SU-DHL-6 (cell line): ENCODE results near the gene GREB1L.

Experiments used
- H2AFZ ChIP-seq: fragments of 200-600 bp; sonication (generic); 2 replicates; pipeline ENCODE4 v1.6.1; 2014; ENCODE audit warnings: low read depth, mild to moderate bottlenecking, moderate library complexity, mixed read lengths, antibody characterized with exemption, low read length; ENCODE audit not compliant: severe bottlenecking
- H3F3A ChIP-seq: fragments of 200-600 bp; shearing (Covaris generic); 2 replicates; pipeline ENCODE4 v1.6.0; 2016; ENCODE audit warnings: antibody characterized with exemption, mild to moderate bottlenecking; ENCODE audit not compliant: insufficient read depth
- H3K27ac ChIP-seq: fragments of 200-600 bp; sonication (generic); 2 replicates; pipeline ENCODE4 v1.5.1; 2016; ENCODE audit warnings: low read depth, mild to moderate bottlenecking, low read length, moderate library complexity, mixed read lengths
- H3K27me3 ChIP-seq: fragments of 200-600 bp; sonication (generic), shearing (Covaris generic); 2 replicates; pipeline ENCODE4 v1.6.0; 2014; ENCODE audit warnings: mild to moderate bottlenecking, low read length
- H3K36me3 ChIP-seq: fragments of 200-600 bp; sonication (generic); 2 replicates; pipeline ENCODE4 v1.6.1; 2014; ENCODE audit warnings: mild to moderate bottlenecking, low read length, mixed read lengths
- H3K4me2 ChIP-seq: fragments of 300-600, 200-600 bp; shearing (Covaris generic), sonication (generic); 2 replicates; pipeline ENCODE4 v1.6.0; 2014; ENCODE audit warnings: low read length, low read depth, mild to moderate bottlenecking; ENCODE audit not compliant: poor library complexity, severe bottlenecking
- H3K4me3 ChIP-seq: fragments of 200-600 bp; sonication (generic); 2 replicates; pipeline ENCODE4 v1.5.1; 2014; ENCODE audit warnings: antibody characterized with exemption, low read length, mild to moderate bottlenecking, mixed read lengths; ENCODE audit not compliant: insufficient read depth, poor library complexity, severe bottlenecking
- H3K79me2 ChIP-seq: fragments of 200-600 bp; sonication (generic); 2 replicates; pipeline ENCODE4 v1.6.1; 2014; ENCODE audit warnings: mild to moderate bottlenecking, low read length, moderate library complexity; ENCODE audit not compliant: insufficient read depth
- H3K9ac ChIP-seq: fragments of 200-600 bp; sonication (generic); 2 replicates; pipeline ENCODE4 v1.7.0; 2014; ENCODE audit warnings: mild to moderate bottlenecking, low read length
- H3K9me2 ChIP-seq: fragments of 200-600 bp; sonication (generic); replicated peaks from 2 replicates; pipeline ENCODE4 v1.6.1; 2014; ENCODE audit warnings: low read length; ENCODE audit not compliant: insufficient read depth
- H3K9me3 ChIP-seq: fragments of 200-600 bp; sonication (generic); 2 replicates; pipeline ENCODE4 v1.6.1; 2014; ENCODE audit warnings: low read length, mixed read lengths; ENCODE audit not compliant: insufficient read depth
- H4K20me1 ChIP-seq: fragments of 200-600 bp; sonication (generic); 2 replicates; pipeline ENCODE4 v1.6.1; 2014; ENCODE audit warnings: low read depth, mild to moderate bottlenecking, antibody characterized with exemption, low read length, moderate library complexity, mixed read lengths
- EZH2phosphoT487 ChIP-seq: fragments of 200-600 bp; sonication (generic), shearing (Covaris generic); conservative IDR thresholded peaks from 2 replicates; pipeline ENCODE4 v1.6.1; 2018; ENCODE audit warnings: mild to moderate bottlenecking, antibody characterized with exemption, low read length, moderate library complexity, mixed read lengths
- TF ChIP-seq, protein P1 (sequence below): fragments of 200-600 bp; sonication (generic); IDR thresholded peaks from one replicate; pipeline ENCODE4 v1.5.1; 2017; ENCODE audit warnings: antibody characterized with exemption, mild to moderate bottlenecking, low read length, moderate library complexity; ENCODE audit not compliant: insufficient read depth, poor library complexity, severe bottlenecking

Gene GREB1L

GRCh38 chr18:21295101-21295500, 53.1 kb downstream of the GREB1L start:
- Histone ChIP-seq H3K79me2 (no peaks in the 10 kb centered on the region), H3K4me2 (no peak overlapping the region)

DNA sequence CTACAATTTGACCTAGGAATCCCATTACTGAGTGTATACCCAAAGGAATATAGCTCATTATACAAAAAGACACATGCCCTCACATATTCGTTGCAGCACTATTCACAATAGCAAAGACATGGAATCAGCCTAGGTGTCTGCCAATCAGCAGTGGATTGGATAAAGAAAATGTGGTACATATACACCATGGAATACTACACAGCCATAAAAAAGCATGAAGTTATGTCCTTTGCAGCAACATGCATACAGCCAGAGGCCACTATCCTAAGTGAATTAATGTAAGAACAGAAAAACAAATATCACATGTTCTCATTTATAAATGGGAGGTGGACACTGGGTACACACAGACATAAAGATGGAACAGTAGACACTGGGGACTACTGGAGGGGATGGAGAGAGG, 54.0 kb downstream of the GREB1L start:
- no peaks in the 10 kb centered on the region for H3K9me3 ChIP-seq
- H3F3A ChIP-seq, result no peaks in the 10 kb centered on the region
- no peaks in the 10 kb centered on the region for H3K36me3 ChIP-seq
- H3K27me3 ChIP-seq, result no peaks in the 10 kb centered on the region
- no peak overlapping the region for H3K4me2 ChIP-seq
- no peak overlapping the region for H3K9ac ChIP-seq
- no peak overlapping the region for H3K27ac ChIP-seq
- TF ChIP-seq, protein P1, sequence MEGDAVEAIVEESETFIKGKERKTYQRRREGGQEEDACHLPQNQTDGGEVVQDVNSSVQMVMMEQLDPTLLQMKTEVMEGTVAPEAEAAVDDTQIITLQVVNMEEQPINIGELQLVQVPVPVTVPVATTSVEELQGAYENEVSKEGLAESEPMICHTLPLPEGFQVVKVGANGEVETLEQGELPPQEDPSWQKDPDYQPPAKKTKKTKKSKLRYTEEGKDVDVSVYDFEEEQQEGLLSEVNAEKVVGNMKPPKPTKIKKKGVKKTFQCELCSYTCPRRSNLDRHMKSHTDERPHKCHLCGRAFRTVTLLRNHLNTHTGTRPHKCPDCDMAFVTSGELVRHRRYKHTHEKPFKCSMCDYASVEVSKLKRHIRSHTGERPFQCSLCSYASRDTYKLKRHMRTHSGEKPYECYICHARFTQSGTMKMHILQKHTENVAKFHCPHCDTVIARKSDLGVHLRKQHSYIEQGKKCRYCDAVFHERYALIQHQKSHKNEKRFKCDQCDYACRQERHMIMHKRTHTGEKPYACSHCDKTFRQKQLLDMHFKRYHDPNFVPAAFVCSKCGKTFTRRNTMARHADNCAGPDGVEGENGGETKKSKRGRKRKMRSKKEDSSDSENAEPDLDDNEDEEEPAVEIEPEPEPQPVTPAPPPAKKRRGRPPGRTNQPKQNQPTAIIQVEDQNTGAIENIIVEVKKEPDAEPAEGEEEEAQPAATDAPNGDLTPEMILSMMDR, result no peak
- no peak for TF ChIP-seq EZH2phosphoT487
- H2AFZ ChIP-seq, result no peak overlapping the region
- no peaks in the 10 kb centered on the region for H3K79me2 ChIP-seq
- H4K20me1 ChIP-seq, result no peaks in the 10 kb centered on the region
- no peak overlapping the region for H3K4me3 ChIP-seq
- no peaks in the 10 kb centered on the region for H3K9me2 ChIP-seq

More at GRCh38 chr18:21295101-21295500, 53.1 kb downstream of the GREB1L start:
- H3F3A ChIP-seq, result no peaks in the 10 kb centered on the region
- H3K27ac ChIP-seq, result no peak overlapping the region
- no peaks in the 10 kb centered on the region for H3K27me3 ChIP-seq
- TF ChIP-seq, protein P1, result no peak
- no peak for TF ChIP-seq EZH2phosphoT487
- H3K4me3 ChIP-seq, result no peak overlapping the region
- H2AFZ ChIP-seq, result no peak overlapping the region
- no peaks in the 10 kb centered on the region for H4K20me1 ChIP-seq
- no peaks in the 10 kb centered on the region for H3K36me3 ChIP-seq
- no peaks in the 10 kb centered on the region for H3K9me3 ChIP-seq
- no peak overlapping the region for H3K9ac ChIP-seq
- no peaks in the 10 kb centered on the region for H3K9me2 ChIP-seq

GRCh38 chr18:21298351-21298750, 56.3 kb downstream of the GREB1L start:
- Histone ChIP-seq H3K27ac (no peak overlapping the region), H3K4me2 (no peak overlapping the region), H4K20me1 (no peaks in the 10 kb centered on the region), H3K9ac (no peak overlapping the region), H3K36me3 (no peaks in the 10 kb centered on the region), H3K9me2 (no peaks in the 10 kb centered on the region), H3F3A (no peaks in the 10 kb centered on the region), H3K4me3 (no peak overlapping the region), H2AFZ (no peak overlapping the region), H3K9me3 (no peaks in the 10 kb centered on the region), H3K79me2 (no peaks in the 10 kb centered on the region), H3K27me3 (0 out of 2 replicates have a peak, but pooled peaks cover 2% of the 10 kb centered on the region)
- TF ChIP-seq, protein P1, result no peak
- no peak for TF ChIP-seq EZH2phosphoT487
